Measurements from ENCODE around the gene RBBP5.

RBBP5 gene

DNA sequence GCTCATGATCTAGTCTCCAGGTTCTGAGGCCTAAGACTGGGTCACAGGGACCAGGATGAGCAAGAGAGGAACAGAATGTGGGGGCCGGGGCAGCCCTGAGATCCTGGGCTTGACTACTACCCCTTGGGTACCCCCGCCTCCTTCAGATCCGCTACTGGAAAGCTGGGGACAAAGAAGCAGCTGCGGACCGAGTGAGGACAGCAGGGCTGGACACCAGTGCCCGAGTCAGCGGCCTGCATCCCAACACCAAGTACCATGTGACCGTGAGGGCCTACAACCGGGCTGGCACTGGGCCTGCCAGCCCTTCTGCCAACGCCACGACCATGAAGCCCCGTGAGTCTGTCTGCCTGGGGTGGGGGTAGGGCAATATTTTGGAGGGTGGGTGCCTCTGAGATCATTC lies 50.0 kb downstream of the RBBP5 start:
- TF ChIP-seq, protein P1, sequence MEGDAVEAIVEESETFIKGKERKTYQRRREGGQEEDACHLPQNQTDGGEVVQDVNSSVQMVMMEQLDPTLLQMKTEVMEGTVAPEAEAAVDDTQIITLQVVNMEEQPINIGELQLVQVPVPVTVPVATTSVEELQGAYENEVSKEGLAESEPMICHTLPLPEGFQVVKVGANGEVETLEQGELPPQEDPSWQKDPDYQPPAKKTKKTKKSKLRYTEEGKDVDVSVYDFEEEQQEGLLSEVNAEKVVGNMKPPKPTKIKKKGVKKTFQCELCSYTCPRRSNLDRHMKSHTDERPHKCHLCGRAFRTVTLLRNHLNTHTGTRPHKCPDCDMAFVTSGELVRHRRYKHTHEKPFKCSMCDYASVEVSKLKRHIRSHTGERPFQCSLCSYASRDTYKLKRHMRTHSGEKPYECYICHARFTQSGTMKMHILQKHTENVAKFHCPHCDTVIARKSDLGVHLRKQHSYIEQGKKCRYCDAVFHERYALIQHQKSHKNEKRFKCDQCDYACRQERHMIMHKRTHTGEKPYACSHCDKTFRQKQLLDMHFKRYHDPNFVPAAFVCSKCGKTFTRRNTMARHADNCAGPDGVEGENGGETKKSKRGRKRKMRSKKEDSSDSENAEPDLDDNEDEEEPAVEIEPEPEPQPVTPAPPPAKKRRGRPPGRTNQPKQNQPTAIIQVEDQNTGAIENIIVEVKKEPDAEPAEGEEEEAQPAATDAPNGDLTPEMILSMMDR (IDR thresholded peaks at IDR 0.05), result no peak
- Histone ChIP-seq H3K4me3 (no peak overlapping the region), H3K27ac (no peak overlapping the region)
- DNase-seq (ENCODE audit: low spot score), result peak; percentile 43

DNA sequence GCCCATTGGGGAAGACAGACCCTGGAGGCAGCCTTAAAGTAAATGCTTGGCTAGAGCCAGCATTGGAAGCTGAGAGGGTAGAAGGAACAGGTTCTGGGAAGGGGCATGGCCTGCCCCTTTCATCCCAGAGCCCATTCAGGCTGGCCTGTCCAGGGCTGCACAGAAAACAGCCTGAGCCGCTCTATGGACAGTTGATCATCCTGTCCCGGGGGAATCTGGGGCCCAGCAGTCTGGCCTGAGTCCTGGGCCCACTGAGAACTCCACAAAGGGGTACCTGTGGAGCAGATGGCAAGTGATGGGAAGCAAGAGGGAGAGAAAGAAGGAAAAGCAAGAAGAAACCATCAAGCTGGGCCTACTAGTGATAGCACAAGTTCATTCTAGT lies 50.8 kb downstream of the RBBP5 start:
- no peak for DNase-seq (ENCODE audit: low spot score)
- no peak overlapping the region for H3K27ac ChIP-seq

DNA sequence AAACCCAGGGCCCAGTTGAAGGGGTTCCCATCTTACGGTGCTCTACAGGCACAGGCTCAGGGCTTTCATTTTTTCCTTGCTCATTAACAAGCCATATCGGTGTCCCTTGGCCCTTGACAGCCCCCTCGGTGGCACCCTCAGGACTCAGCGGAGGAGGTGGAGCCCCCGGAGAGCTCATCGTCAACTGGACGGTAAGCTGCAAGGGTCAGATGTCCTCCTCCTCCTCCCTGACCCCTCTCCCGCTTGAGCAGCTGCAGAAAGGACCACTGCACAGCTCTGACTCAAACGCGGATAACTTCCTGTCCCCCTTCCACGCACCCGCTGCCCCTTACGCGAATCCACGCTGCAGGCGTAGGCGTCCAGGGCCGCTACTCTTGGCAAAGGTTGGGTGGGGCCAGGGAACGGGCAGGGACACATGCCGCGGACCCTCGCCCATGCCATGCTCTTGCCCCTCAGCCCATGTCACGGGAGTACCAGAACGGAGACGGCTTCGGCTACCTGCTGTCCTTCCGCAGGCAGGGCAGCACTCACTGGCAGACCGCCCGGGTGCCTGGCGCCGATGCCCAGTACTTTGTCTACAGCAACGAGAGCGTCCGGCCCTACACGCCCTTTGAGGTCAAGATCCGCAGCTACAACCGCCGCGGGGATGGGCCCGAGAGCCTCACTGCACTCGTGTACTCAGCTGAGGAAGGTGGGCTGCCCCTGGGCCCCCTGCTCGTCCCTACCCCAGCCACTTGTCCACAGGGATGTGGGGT lies 52.2 kb downstream of the RBBP5 start:
- peak; percentile 65 for DNase-seq (ENCODE audit: low spot score)
- TF ChIP-seq, protein P1 (IDR thresholded peaks at IDR 0.05), result no peak
- no peak overlapping the region for H3K27ac ChIP-seq
- H3K4me3 ChIP-seq, result no peak overlapping the region

More for the DNA sequence above, 50.8 kb downstream of the RBBP5 start:
- TF ChIP-seq, protein P1 (IDR thresholded peaks at IDR 0.05), result no peak
- no peak overlapping the region for H3K4me3 ChIP-seq

DNA sequence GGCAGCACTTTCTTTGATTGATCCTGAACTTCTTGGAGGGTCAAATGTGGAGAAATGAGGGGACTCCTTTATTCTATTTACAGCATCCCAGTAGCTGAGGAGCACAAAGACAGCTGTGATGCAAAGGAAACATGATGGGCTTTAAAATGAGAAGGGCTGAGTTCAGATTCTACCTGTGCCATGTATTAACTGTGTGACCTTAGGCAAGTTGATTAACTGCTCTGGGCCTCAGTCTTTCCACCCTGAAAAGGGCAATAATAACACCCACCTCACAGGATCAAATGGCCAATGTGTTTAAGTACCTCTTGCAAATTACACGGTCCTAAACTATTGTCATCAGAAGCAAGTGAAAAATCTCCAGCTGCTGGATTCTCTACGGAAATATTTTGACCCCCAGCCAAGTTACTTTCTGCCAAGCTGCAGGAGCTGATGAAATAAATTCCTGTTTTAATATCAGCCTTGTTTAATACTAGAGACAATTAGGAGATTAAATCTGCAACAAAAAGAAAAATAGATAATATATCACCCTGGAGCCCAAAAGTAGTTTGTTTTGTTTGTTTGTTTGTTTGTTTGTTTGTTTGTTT lies 53.2 kb downstream of the RBBP5 start:
- no peak for DNase-seq (ENCODE audit: low spot score)
- Histone ChIP-seq H3K4me3 (no peak overlapping the region), H3K27ac (no peak overlapping the region)
- TF ChIP-seq, protein P1 (IDR thresholded peaks at IDR 0.05), result no peak

DNA sequence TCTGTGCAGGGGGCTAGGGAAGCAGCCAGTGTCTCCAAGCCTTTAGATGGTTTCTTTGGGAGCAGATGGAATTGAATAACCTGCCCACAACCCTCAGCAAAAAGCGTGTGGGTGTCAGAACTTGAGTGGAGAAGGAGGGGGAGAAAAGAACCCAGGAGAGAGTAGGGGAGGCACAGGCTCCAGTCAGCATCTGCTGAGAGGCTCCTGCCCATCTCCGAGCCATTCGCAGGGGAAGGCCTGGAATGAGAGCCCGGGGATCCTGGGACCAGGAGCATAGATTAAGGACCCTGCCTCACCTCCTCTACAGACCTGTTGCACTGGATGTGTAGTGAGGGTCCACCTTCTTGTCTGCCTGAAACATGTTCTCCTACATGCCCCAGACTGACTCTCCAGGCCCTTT lies 53.8 kb downstream of the RBBP5 start:
- H3K27ac ChIP-seq, result no peak overlapping the region
- DNase-seq (ENCODE audit: low spot score), result no peak
- H3K4me3 ChIP-seq, result no peak overlapping the region
- TF ChIP-seq, protein P1 (IDR thresholded peaks at IDR 0.05), result no peak

DNA sequence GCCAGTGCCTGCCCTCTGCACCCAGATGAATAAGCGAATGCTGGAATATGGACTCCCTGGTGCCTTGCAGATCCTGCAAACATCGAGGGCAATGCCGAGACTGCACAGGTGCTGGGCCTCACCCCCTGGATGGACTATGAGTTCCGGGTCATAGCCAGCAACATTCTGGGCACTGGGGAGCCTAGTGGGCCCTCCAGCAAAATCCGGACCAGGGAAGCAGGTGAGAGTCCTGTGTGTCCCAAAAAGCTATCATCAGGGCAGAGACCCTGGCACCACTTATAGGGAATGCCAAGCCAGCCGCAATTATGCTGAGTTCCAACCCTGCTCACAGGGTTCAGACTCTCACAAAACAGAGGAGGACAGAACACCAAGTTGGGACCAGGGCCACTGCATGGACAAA lies 54.7 kb downstream of the RBBP5 start:
- peak; percentile 53 for DNase-seq (ENCODE audit: low spot score)
- Histone ChIP-seq H3K27ac (no peak overlapping the region), H3K4me3 (no peak overlapping the region)
- TF ChIP-seq, protein P1 (IDR thresholded peaks at IDR 0.05), result no peak

Data from coronary artery (tissue), 2 donors.